ENCODE data around the gene TIMM22. TPM values are rescaled to one million over a fixed set of nuclear protein-coding genes. Genes with fewer than 3 reads are reported as not detected.

Gene TIMM22
- total and polyA plus RNA-seq, 2 donors (not counting 1 experiment from before 2014, with no cell fraction given), result 4.1 to 9.5 TPM

DNA sequence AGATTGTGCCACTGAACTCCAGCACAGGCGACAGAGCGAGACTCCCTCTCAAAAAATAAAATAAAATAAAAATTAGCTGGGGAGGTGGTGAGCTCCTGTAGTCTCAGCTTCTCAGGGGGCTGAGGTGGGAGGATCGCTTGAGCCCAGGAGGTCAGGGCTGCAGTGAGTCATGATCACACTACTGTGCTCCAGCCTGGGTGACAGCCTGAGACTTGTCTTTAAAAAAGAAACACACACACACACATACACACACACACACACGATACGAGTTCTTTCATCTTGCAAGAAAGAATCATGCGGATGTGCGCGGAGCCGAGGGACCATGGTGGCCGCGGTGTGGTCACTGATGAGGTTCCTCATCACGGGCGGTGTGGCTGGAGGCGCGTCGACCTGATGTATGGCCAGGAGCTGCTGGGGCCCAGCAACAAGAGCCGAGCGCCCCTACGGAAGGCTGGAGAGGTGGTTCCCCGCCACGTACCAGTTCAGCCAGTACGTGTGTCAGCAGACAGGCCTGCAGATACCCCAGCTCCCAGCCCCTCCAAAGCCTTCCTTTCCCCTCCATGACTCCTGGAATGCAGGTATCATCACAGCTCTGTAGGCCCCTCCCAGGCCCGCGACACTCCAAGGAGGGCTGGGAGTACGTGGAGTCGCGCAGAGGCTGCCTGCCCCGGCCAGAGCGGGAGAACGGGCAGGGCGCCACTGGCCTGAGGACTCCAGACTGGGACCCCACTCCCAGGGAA lies 38.0 kb upstream of the TIMM22 start:
- Histone ChIP-seq H3K4me3 (ENCODE audit: control extremely low read depth in 1 of 5, extremely low read depth in 1 of 5, insufficient read depth in 1 of 5, low read depth in 2 of 5, low read length in 4 of 5) (no peak overlapping the region), H3K27me3 (replicated peaks in 1 of 4; ENCODE audit: control extremely low read depth in 1 of 4, control insufficient read depth in 3 of 4, insufficient read depth in 4 of 4, low read length in 3 of 4) (no peaks in the 10 kb centered on the region), H2AFZ (ENCODE audit: insufficient read depth, low read depth, low read length, poor library complexity, severe bottlenecking) (no peak overlapping the region), H3K79me2 (ENCODE audit: control insufficient read depth, insufficient read depth, low read length) (no peaks in the 10 kb centered on the region), H4K20me1 (ENCODE audit: control insufficient read depth, insufficient read depth, low read length, poor library complexity, severe bottlenecking) (no peaks in the 10 kb centered on the region), H3K27ac (ENCODE audit: low read length in 2 of 2) (no peak overlapping the region), H3K9me3 (ENCODE audit: control extremely low read depth in 1 of 3, control insufficient read depth in 2 of 3, insufficient read depth in 1 of 3, low read length in 2 of 3) (no peaks in the 10 kb centered on the region), H3K4me2 (replicated peaks; ENCODE audit: low read depth, low read length, poor library complexity, severe bottlenecking) (no peak overlapping the region), H3K36me3 (replicated peaks in 1 of 2; ENCODE audit: control extremely low read depth in 1 of 2, control insufficient read depth in 1 of 2, extremely low read depth in 1 of 2, insufficient read depth in 2 of 2, low read length in 1 of 2) (no peaks in the 10 kb centered on the region), H3K9ac (ENCODE audit: low read length) (no peak overlapping the region), H3K4me1 (ENCODE audit: control insufficient read depth in 2 of 2, insufficient read depth in 2 of 2, low read length in 2 of 2) (no peaks in the 10 kb centered on the region)
- POLR2A ChIA-PET, result interaction anchor here (0.6 kb wide), 1 partner anchor 12 kb away, joined by 3 read pairs; no protein-coding TSS in a partner anchor
- no peaks in the 10 kb centered on the region for H3K9me3 Mint-ChIP-seq (ENCODE audit: insufficient read depth)
- CTCF ChIA-PET, result no interaction called here
- H3K27me3 Mint-ChIP-seq, result peaks cover 15% of the 10 kb centered on the region
- ATAC-seq (ENCODE audit: low read depth) (no peak), DNase-seq (no peak)
- H3K4me1 Mint-ChIP-seq, result no peaks in the 10 kb centered on the region
- 91% methylated on average over 28 of the region's 31 CpGs for WGBS (ENCODE audit: insufficient coverage)
- H3K27ac Mint-ChIP-seq, result no peak overlapping the region
- TF ChIP-seq, protein P1, sequence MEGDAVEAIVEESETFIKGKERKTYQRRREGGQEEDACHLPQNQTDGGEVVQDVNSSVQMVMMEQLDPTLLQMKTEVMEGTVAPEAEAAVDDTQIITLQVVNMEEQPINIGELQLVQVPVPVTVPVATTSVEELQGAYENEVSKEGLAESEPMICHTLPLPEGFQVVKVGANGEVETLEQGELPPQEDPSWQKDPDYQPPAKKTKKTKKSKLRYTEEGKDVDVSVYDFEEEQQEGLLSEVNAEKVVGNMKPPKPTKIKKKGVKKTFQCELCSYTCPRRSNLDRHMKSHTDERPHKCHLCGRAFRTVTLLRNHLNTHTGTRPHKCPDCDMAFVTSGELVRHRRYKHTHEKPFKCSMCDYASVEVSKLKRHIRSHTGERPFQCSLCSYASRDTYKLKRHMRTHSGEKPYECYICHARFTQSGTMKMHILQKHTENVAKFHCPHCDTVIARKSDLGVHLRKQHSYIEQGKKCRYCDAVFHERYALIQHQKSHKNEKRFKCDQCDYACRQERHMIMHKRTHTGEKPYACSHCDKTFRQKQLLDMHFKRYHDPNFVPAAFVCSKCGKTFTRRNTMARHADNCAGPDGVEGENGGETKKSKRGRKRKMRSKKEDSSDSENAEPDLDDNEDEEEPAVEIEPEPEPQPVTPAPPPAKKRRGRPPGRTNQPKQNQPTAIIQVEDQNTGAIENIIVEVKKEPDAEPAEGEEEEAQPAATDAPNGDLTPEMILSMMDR (IDR thresholded peaks at IDR 0.05), result no peak
- H3K4me3 Mint-ChIP-seq, result no peak overlapping the region
- intact Hi-C loops (cut with micrococcal nuclease), result no loop called here

- H3K9ac ChIP-seq (ENCODE audit: low read length), result no peak overlapping the region
- H3K9me3 Mint-ChIP-seq (ENCODE audit: insufficient read depth), result no peaks in the 10 kb centered on the region
- H3K27me3 ChIP-seq (replicated peaks in 1 of 4; ENCODE audit: control extremely low read depth in 1 of 4, control insufficient read depth in 3 of 4, insufficient read depth in 4 of 4, low read length in 3 of 4), result no peaks in the 10 kb centered on the region
- no peaks in the 10 kb centered on the region for H4K20me1 ChIP-seq (ENCODE audit: control insufficient read depth, insufficient read depth, low read length, poor library complexity, severe bottlenecking)
- H3K4me1 ChIP-seq (ENCODE audit: control insufficient read depth in 2 of 2, insufficient read depth in 2 of 2, low read length in 2 of 2), result no peaks in the 10 kb centered on the region
- H3K27me3 Mint-ChIP-seq, result peaks cover 21% of the 10 kb centered on the region
- no peak overlapping the region for H3K27ac Mint-ChIP-seq
- no peak overlapping the region for H3K27ac ChIP-seq (ENCODE audit: low read length in 2 of 2)
- TF ChIP-seq, protein P1 (IDR thresholded peaks at IDR 0.05), result no peak
- TF ChIP-seq EZH2 (IDR thresholded peaks at IDR 0.05; ENCODE audit: borderline replicate concordance, insufficient read depth, low read depth, low read length, poor library complexity, severe bottlenecking), result no peak
- no peak overlapping the region for H3K4me2 ChIP-seq (replicated peaks; ENCODE audit: low read depth, low read length, poor library complexity, severe bottlenecking)
- CTCF ChIA-PET, result no interaction called here
- no CpG with 5 or more reads among the region's 8 CpGs for WGBS (ENCODE audit: insufficient coverage)
- H3K4me3 ChIP-seq (ENCODE audit: control extremely low read depth in 1 of 5, extremely low read depth in 1 of 5, insufficient read depth in 1 of 5, low read depth in 2 of 5, low read length in 4 of 5), result no peak overlapping the region
- H3K79me2 ChIP-seq (ENCODE audit: control insufficient read depth, insufficient read depth, low read length), result no peaks in the 10 kb centered on the region
- DNase-seq (no peak), ATAC-seq (ENCODE audit: low read depth) (no peak)
- H2AFZ ChIP-seq (ENCODE audit: insufficient read depth, low read depth, low read length, poor library complexity, severe bottlenecking), result no peak overlapping the region
- no peaks in the 10 kb centered on the region for H3K9me3 ChIP-seq (ENCODE audit: control extremely low read depth in 1 of 3, control insufficient read depth in 2 of 3, insufficient read depth in 1 of 3, low read length in 2 of 3)
- H3K4me3 Mint-ChIP-seq, result no peak overlapping the region
- POLR2A ChIA-PET, result no interaction called here
- no peaks in the 10 kb centered on the region for H3K4me1 Mint-ChIP-seq
- no peaks in the 10 kb centered on the region for H3K36me3 ChIP-seq (replicated peaks in 1 of 2; ENCODE audit: control extremely low read depth in 1 of 2, control insufficient read depth in 1 of 2, extremely low read depth in 1 of 2, insufficient read depth in 2 of 2, low read length in 1 of 2)
- intact Hi-C loops (cut with micrococcal nuclease), result no loop called here
These were observed 34.8 kb upstream of the TIMM22 start for GRCh38 chr17:962166-962565.
